ENCODE data around the gene MAST2.

MAST2 gene

DNA sequence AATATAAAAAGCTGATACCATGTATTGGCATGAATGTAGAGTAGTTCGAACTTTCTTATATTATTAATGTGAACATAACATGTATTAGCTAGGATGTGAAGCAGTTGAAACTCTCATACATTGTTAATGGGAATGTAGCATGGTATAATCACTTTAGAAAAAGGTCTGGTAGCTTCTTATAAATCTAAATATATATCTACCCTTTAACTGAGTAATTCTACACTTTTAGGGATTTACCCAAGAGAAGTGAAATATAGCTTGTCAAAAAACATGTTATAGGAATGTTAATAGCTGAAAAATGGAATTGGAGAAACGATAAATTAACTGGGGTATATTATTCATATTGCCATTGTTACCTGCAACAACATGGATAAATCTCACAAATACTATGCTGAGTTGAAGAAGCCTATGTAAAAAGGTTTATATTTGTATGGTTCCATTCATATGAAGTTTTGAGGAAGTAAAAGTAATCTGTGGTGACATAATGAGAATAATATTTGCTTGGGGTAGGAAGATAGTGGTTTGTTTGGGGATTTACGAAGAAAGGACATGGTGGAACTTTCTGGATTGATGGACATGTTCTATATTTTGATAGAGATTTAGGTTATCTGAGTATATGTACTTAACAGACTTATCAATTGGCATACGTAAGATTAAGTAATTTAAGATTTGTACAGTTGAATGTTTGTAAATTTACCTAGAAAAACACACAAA, 76.6 kb downstream of the MAST2 start:
- H3K79me2 ChIP-seq (ENCODE audit: insufficient read depth, low read length): no peaks in the 10 kb centered on the region
- peaks cover 27% of the 10 kb centered on the region for H3K4me1 ChIP-seq (ENCODE audit: insufficient read depth, low read length, severe bottlenecking)
- H3K4me3 ChIP-seq (ENCODE audit: low read depth, low read length, poor library complexity, severe bottlenecking): no peak overlapping the region
- H3F3A ChIP-seq (ENCODE audit: insufficient read depth, low read length): no peaks in the 10 kb centered on the region
- no peaks in the 10 kb centered on the region for H3K9me2 ChIP-seq (ENCODE audit: low read depth, low read length)
- H3K4me2 ChIP-seq (ENCODE audit: low read length): no peak overlapping the region
- no peaks in the 10 kb centered on the region for H4K20me1 ChIP-seq (ENCODE audit: insufficient read depth, low read length)
- no peaks in the 10 kb centered on the region for H3K36me3 ChIP-seq (ENCODE audit: insufficient read depth, low read length)
- H3K9me3 ChIP-seq (ENCODE audit: low read length): no peaks in the 10 kb centered on the region
- no peak overlapping the region for H3K27ac ChIP-seq (ENCODE audit: low read depth, low read length, poor library complexity, severe bottlenecking)
- no peaks in the 10 kb centered on the region for H3K27me3 ChIP-seq (ENCODE audit: insufficient read depth, low read length)
- no peak overlapping the region for H3K9ac ChIP-seq (ENCODE audit: low read length)
- no peak overlapping the region for H2AFZ ChIP-seq (ENCODE audit: low read length)
- TF ChIP-seq, protein P1, sequence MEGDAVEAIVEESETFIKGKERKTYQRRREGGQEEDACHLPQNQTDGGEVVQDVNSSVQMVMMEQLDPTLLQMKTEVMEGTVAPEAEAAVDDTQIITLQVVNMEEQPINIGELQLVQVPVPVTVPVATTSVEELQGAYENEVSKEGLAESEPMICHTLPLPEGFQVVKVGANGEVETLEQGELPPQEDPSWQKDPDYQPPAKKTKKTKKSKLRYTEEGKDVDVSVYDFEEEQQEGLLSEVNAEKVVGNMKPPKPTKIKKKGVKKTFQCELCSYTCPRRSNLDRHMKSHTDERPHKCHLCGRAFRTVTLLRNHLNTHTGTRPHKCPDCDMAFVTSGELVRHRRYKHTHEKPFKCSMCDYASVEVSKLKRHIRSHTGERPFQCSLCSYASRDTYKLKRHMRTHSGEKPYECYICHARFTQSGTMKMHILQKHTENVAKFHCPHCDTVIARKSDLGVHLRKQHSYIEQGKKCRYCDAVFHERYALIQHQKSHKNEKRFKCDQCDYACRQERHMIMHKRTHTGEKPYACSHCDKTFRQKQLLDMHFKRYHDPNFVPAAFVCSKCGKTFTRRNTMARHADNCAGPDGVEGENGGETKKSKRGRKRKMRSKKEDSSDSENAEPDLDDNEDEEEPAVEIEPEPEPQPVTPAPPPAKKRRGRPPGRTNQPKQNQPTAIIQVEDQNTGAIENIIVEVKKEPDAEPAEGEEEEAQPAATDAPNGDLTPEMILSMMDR (IDR thresholded peaks at IDR 0.05; ENCODE audit: low read length): no peak
- no peak for TF ChIP-seq EZH2 (IDR thresholded peaks at IDR 0.05; ENCODE audit: borderline replicate concordance, low read length)

DNA sequence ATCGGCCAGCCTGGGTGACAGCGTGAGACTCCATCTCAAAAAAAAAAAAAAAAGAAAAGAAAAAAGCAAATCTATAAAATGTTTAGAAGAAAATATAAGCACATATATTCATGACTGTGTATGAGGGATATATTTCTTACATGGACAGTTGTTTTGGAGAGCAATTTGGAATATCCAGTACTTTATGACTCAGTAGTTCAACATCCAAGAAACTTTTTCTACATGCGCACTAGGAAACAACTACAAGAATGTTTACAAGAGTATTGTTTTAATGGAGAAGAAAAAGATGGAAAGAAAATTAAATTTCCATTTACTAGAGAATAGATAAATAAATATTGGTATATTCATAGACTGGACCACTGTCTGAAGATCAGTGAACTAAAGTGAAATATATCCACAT, 77.5 kb downstream of the MAST2 start:
- no peaks in the 10 kb centered on the region for H3F3A ChIP-seq (ENCODE audit: insufficient read depth, low read length)
- no peak for TF ChIP-seq EZH2 (IDR thresholded peaks at IDR 0.05; ENCODE audit: borderline replicate concordance, low read length)
- TF ChIP-seq, protein P1 (IDR thresholded peaks at IDR 0.05; ENCODE audit: low read length): no peak
- no peak overlapping the region for H3K9ac ChIP-seq (ENCODE audit: low read length)
- no peaks in the 10 kb centered on the region for H3K27me3 ChIP-seq (ENCODE audit: insufficient read depth, low read length)
- H3K4me3 ChIP-seq (ENCODE audit: low read depth, low read length, poor library complexity, severe bottlenecking): no peak overlapping the region
- peaks cover 18% of the 10 kb centered on the region for H3K4me1 ChIP-seq (ENCODE audit: insufficient read depth, low read length, severe bottlenecking)
- no peak overlapping the region for H3K27ac ChIP-seq (ENCODE audit: low read depth, low read length, poor library complexity, severe bottlenecking)
- H2AFZ ChIP-seq (ENCODE audit: low read length): no peak overlapping the region
- no peaks in the 10 kb centered on the region for H4K20me1 ChIP-seq (ENCODE audit: insufficient read depth, low read length)
- H3K36me3 ChIP-seq (ENCODE audit: insufficient read depth, low read length): no peaks in the 10 kb centered on the region
- H3K4me2 ChIP-seq (ENCODE audit: low read length): no peak overlapping the region
- no peaks in the 10 kb centered on the region for H3K9me2 ChIP-seq (ENCODE audit: low read depth, low read length)
- no peaks in the 10 kb centered on the region for H3K9me3 ChIP-seq (ENCODE audit: low read length)
- no peaks in the 10 kb centered on the region for H3K79me2 ChIP-seq (ENCODE audit: insufficient read depth, low read length)

DNA sequence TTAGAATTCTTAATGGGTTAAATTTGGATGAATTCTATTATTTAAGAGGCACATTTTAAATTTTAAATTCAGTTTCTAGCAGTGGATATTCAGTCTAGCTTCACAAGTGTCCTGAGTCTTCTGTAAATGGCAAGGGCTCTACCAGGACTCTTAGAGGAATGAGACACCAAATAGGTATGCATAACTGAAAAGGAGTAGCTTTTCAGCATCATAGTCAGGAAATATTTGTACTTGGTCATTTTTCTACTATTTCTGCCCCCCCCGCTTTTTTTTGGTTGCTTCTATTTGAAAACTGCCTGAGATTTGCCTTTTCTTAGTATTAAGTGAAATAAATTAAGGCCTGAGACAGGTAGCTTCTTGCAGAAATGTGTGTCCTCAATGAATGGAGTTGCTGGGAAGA, 80.2 kb downstream of the MAST2 start:
- Histone ChIP-seq H3K27me3 (ENCODE audit: insufficient read depth, low read length) (no peaks in the 10 kb centered on the region), H4K20me1 (ENCODE audit: insufficient read depth, low read length) (no peaks in the 10 kb centered on the region)
- TF ChIP-seq, protein P1 (IDR thresholded peaks at IDR 0.05; ENCODE audit: low read length): no peak
- no peak for TF ChIP-seq EZH2 (IDR thresholded peaks at IDR 0.05; ENCODE audit: borderline replicate concordance, low read length)

More for the DNA sequence above, 80.2 kb downstream of the MAST2 start:
- Histone ChIP-seq H3K4me3 (ENCODE audit: low read depth, low read length, poor library complexity, severe bottlenecking) (no peak overlapping the region), H3K79me2 (ENCODE audit: insufficient read depth, low read length) (no peaks in the 10 kb centered on the region), H3K4me1 (ENCODE audit: insufficient read depth, low read length, severe bottlenecking) (peaks cover 11% of the 10 kb centered on the region), H3K9me2 (ENCODE audit: low read depth, low read length) (no peaks in the 10 kb centered on the region), H3F3A (ENCODE audit: insufficient read depth, low read length) (no peaks in the 10 kb centered on the region), H3K4me2 (ENCODE audit: low read length) (no peak overlapping the region), H3K9ac (ENCODE audit: low read length) (no peak overlapping the region), H3K27ac (ENCODE audit: low read depth, low read length, poor library complexity, severe bottlenecking) (no peak overlapping the region), H2AFZ (ENCODE audit: low read length) (no peak overlapping the region), H3K9me3 (ENCODE audit: low read length) (no peaks in the 10 kb centered on the region), H3K36me3 (ENCODE audit: insufficient read depth, low read length) (peaks cover 4% of the 10 kb centered on the region; the same call in 1 of the 2 replicates)

All from OCI-LY1 (cell line).